ELR (cell line): ENCODE data around the gene CNRIP1.
A peak's percentile ranks its signal among the peaks of the same experiment; 100 is the strongest.

Experiments used
- DNase-seq: peaks from one replicate; pipeline ENCODE4 v3.0.0-alpha.2; 2015; ENCODE audit warnings: low read depth

Gene CNRIP1

DNA sequence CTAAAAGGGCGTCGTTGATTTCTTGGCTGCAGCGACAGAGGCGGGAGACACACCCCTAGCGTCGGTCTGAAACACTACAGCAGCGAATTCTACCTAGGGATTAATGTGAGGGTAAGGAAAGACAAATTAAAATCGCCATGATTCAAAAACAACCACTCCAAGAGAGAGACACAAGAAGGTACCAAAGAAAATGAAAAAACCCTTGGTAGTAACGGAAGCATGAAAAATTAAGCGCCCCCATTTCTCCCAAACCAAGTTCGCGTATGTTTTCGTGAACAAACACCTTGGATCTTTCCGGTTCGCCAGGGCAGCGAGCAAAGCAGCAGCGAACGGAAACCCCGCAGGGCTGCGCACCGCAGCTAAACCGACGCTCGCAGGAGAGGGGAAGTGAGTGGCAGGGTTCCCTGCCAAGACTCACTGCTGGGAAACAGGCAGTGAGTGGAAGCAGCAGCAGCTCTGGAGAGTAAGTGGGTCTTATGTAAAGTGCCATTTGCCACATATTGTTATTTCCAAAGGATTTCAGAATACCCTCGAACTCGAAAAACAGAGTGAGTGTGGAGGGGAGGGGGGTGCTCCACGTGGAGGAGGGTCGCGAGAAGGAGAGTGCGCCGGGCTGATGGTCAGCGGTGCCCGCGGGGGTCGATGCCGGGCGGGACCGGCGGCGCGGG, 68.4 kb downstream of the CNRIP1 start:
- peak; percentile 89 for DNase-seq

DNA sequence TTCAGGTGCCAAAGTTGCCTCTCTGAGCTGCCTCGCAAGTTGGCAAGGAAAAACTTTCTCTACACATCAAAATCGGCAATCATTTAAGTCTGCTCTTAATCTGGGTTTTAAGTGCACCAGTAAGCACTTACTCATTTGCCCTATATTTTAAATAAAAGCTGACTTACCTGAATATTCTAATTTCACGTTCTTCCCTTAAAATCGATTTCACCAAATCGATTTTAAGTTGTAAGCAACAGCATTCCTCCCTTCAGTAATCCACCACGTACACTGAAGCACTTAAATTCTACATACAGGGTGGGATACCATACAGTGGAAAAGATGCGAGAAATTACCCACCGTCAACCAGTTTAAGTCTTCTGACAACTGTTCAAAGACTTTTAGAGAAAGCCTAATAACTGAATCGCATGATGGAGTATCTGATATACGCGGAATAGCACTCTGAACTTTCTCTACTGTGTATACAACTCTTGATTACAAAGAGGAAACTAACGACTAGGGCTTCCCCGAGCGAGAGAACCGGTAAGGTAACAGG, 69.0 kb downstream of the CNRIP1 start:
- DNase-seq = no peak

DNA sequence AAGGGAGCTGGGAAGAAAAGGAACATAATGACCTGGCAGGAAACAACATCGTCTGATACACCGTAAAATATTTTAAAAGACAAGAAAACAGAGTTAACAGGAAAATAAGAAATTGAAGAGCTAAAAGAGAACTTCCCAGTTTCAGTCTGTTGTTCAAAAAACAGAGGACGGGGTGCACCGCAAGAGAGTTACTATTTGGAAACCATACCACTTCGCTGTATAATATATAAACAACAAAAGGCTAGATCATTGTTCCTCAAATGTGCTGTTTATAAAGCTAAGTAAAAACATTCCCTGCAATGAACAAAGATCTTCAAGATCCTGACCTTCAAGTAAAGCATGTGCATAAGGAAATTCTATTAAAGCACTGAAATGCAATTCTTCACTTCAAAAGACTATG, 69.6 kb downstream of the CNRIP1 start:
- DNase-seq = no peak

DNA sequence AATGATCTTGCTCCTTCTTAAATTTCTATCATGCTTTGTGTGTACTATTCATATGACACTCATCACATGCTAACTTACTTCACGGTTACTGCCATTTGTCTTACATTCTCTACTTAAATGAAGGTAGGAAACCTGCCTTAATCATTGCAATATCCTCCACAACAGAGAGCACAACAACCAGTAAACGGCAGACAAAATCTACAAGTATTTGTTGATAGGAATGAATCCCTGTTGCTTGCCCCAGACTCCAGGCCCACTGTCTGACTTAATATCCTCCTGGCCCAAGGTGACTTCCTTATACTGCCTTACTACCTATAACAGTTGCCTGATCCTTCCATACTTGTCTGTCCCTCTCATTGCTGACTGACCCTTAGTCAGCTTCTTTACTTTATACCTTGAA, 70.9 kb downstream of the CNRIP1 start:
- DNase-seq = no peak

DNA sequence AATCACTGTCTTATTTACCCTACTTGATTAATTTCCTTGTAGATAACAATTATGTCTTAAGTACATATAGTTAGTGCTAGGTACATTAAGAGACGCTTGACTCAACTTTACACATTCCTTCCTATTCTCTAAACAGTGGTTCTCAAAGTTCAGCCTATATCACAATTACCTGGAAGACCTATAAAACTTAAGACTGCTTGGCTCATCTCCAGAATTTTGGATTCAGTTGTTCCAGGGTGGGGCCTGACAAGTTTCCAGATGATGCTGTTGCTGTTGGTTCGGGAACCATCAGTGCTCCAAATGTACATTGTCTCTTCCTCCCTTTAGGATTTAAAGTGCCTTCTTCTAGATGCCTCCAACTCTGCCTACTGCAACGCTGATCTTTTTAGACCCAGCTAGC, 71.4 kb downstream of the CNRIP1 start:
- no peak for DNase-seq

DNA sequence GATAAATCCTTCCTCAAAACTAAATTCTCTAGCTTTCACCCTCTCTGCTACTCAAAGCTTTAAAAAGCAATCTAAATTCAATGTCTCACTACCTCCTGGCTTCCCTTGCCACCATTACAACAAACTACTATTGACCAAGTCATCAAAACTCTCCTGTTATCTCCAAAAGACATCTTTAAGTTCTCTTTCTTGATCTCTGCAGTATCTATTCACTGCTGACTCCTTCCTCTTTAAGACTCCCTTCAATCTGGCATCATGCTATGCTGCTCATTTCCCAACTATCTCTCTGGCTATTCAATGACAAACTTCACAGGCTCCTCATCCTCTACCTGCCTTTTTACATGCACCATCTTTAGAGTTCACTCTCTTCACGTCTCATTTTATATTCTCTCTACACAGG, 73.4 kb downstream of the CNRIP1 start:
- no peak for DNase-seq

DNA sequence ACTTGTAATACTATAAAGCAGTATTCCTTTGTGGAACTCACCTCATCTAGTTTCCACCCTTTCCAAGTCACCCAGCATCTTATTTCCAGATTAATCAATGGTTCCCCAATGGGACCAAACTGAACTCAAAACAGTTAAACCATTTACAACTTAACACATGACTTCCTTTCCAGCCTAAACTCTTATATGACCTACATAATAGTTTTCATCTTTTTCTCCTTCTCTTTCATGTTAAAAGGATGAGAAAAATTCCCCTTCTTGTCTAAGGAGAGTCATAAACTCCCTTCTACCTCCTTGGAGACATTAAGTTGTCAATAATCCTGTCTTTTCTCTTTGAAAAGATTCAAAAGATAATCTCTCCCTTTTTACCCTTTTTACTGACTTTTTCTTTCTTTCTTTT, 74.1 kb downstream of the CNRIP1 start:
- no peak for DNase-seq

DNA sequence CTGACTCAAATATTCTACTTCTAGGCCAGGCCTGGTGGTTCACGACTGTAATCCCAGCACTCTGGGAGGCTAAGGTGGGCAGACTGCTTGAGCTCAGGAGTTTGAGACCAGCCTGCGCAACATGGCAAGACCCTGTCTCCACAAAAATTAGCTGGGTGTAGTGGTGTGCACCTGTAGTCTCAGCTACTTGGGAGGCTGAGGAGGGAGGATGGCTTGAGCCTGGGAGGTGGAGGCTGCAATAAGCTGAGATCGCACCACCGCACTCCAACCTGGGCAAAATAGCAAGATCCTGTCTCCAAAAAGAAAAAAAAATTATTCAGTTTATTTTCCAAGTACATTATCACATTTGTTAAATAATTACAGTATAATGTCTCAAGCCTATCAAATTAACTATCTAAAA, 74.7 kb downstream of the CNRIP1 start:
- no peak for DNase-seq

DNA sequence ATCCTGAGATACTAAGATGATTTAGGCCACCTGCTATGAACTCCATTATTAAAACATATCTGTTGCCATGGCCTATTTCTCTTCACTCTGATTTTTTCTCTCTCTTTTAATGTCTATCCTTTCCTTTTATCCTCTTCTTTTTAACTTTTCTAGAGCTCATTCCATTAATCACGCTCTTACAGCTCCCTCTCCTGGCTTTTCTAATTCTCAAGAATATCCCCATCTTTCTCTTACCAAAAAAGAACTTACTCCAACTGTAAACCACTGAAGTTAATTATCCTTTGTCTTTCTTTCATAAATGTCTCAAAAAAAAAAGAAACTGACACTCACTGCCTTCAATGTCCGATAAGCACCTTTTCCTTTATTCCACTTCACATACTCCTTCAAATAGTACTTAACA, 75.3 kb downstream of the CNRIP1 start:
- peak; percentile 31 for DNase-seq
